H1 (cell line): Measurements from ENCODE around the gene VAMP4. TPM values are rescaled to one million over a fixed set of nuclear protein-coding genes. Genes with fewer than 3 reads are reported as not detected.

Experiments
- CTCF ChIA-PET: fragments of 300-600 bp; sonication (Branson Sonifier 250); formaldehyde crosslinking; loops from one replicate; lab custom pipeline; 2021; ENCODE audit not compliant: partially characterized antibody; lab: Charles Lee
- POLR2A ChIA-PET: fragments of 300-600 bp; sonication (Branson Sonifier 250); formaldehyde crosslinking; loops from one replicate; lab custom pipeline; 2021; ENCODE audit warnings: inconsistent platforms; ENCODE audit not compliant: partially characterized antibody; lab: Charles Lee
- DNase-seq, 2 experiments: peaks; one replicate each; pipeline versions ENCODE4 v3.0.0 to v3.0.0-alpha.2; 2010 to 2022; ENCODE audit warnings: low spot score in 2 of 2, low read depth in 1 of 2, mixed read lengths in 1 of 2
- FAIRE-seq: peaks from 2 replicates; lab custom pipeline; 2011; peaks lifted over from hg19 to GRCh38; lab: Jason Lieb, UNC
- H2AFZ ChIP-seq: 2 replicates; pipeline ENCODE4 v1.8.1; 2012; ENCODE audit warnings: low read length, inconsistent platforms
- H2AK5ac ChIP-seq: 2 replicates; pipeline ENCODE4 v1.6.1; 2013; ENCODE audit warnings: low read depth, low read length
- H2BK120ac ChIP-seq: replicated peaks from 2 replicates; pipeline ENCODE3; 2013; ENCODE audit warnings: low read depth, low read length, inconsistent platforms
- H2BK12ac ChIP-seq: 2 replicates; pipeline ENCODE4 v1.6.1; 2013; ENCODE audit warnings: low read depth, low read length
- H2BK15ac ChIP-seq: 2 replicates; pipeline ENCODE4 v1.6.1; 2013; ENCODE audit warnings: low read length
- H2BK20ac ChIP-seq: 2 replicates; pipeline ENCODE4 v1.6.1; 2013; ENCODE audit warnings: low read length
- H2BK5ac ChIP-seq: 2 replicates; pipeline ENCODE4 v1.6.1; 2013; ENCODE audit warnings: low read depth, low read length
- H3K14ac ChIP-seq: 2 replicates; pipeline ENCODE4 v1.6.1; 2013; ENCODE audit warnings: inconsistent platforms; ENCODE audit not compliant: insufficient read length
- H3K18ac ChIP-seq: 2 replicates; pipeline ENCODE4 v1.6.1; 2013; ENCODE audit warnings: low read length; ENCODE audit errors: extremely low read depth
- H3K23ac ChIP-seq: 2 replicates; pipeline ENCODE4 v1.6.1; 2013; ENCODE audit warnings: inconsistent platforms; ENCODE audit not compliant: insufficient read length
- H3K23me2 ChIP-seq: 2 replicates; pipeline ENCODE4 v1.6.1; 2013; ENCODE audit warnings: low read depth, low read length
- H3K27ac ChIP-seq: 2 replicates; pipeline ENCODE4 v1.6.1; 2011; ENCODE audit warnings: low read depth, low read length, inconsistent platforms
- H3K27me3 ChIP-seq, 4 experiments: replicated peaks in 1 of 4; 1 replicate in 1 of 4; 2 replicates in 3 of 4; pipeline versions ENCODE4 v1.6.1 to v1.8.1; 2011 to 2013; ENCODE audit warnings: low read length in 3 of 4, mild to moderate bottlenecking in 3 of 4, inconsistent platforms in 2 of 4, mixed read lengths in 2 of 4, moderate library complexity in 1 of 4; ENCODE audit not compliant: control insufficient read depth in 3 of 4, insufficient read depth in 3 of 4; ENCODE audit errors: extremely low read depth in 1 of 4
- H3K36me3 ChIP-seq, 4 experiments: 2 replicates each; pipeline versions ENCODE4 v1.6.1 to v1.8.1; 2011 to 2013; ENCODE audit warnings: mild to moderate bottlenecking in 4 of 4, low read length in 3 of 4, moderate library complexity in 2 of 4, control low read depth in 1 of 4, inconsistent platforms in 1 of 4; ENCODE audit not compliant: insufficient read depth in 4 of 4, control insufficient read depth in 2 of 4
- H3K4ac ChIP-seq: replicated peaks from 2 replicates; pipeline ENCODE3; 2013; ENCODE audit warnings: low read length, low read depth, mixed read lengths, inconsistent platforms; ENCODE audit not compliant: insufficient read length
- H3K4me1 ChIP-seq, 4 experiments: replicated peaks in 1 of 4; 1 replicate in 1 of 4; 2 replicates in 3 of 4; pipeline versions ENCODE4 v1.6.1 to v1.8.1; 2011 to 2013; ENCODE audit warnings: low read length in 3 of 4, inconsistent platforms in 2 of 4, mixed read lengths in 1 of 4; ENCODE audit not compliant: insufficient read depth in 4 of 4, control insufficient read depth in 3 of 4
- H3K4me2 ChIP-seq, 2 experiments: 2 replicates each; pipeline versions ENCODE4 v1.6.1 to v1.8.1; 2011 to 2013; ENCODE audit warnings: low read depth in 2 of 2, low read length in 2 of 2, control low read depth in 1 of 2, inconsistent platforms in 1 of 2, mild to moderate bottlenecking in 1 of 2; ENCODE audit not compliant: insufficient read depth in 1 of 2
- H3K4me3 ChIP-seq, 4 experiments: fragments of 200-600, 300-600 bp in 1 of 4; sonication (generic), shearing (Covaris generic), sonication (Bioruptor Twin) in 1 of 4; 2 replicates each; pipeline versions ENCODE4 v1.5.1 to v1.8.1; 2011 to 2016; ENCODE audit warnings: low read length in 4 of 4, low read depth in 3 of 4, control low read depth in 2 of 4, inconsistent platforms in 2 of 4, mild to moderate bottlenecking in 2 of 4, mixed read lengths in 1 of 4, moderate library complexity in 1 of 4; ENCODE audit not compliant: insufficient read depth in 2 of 4; ENCODE audit errors: extremely low read depth in 1 of 4
- H3K56ac ChIP-seq: replicated peaks from 2 replicates; pipeline ENCODE3; 2013; ENCODE audit warnings: low read depth, mild to moderate bottlenecking, mixed read lengths, low read length, inconsistent platforms; ENCODE audit not compliant: insufficient read length
- H3K79me1 ChIP-seq: 2 replicates; pipeline ENCODE4 v1.6.1; 2013; ENCODE audit warnings: low read depth, low read length, control low read depth
- H3K79me2 ChIP-seq, 2 experiments: 2 replicates each; pipeline versions ENCODE4 v1.6.1 to v1.8.1; 2012 to 2013; ENCODE audit warnings: low read length in 2 of 2, mild to moderate bottlenecking in 2 of 2, inconsistent platforms in 1 of 2; ENCODE audit not compliant: insufficient read depth in 2 of 2, control insufficient read depth in 1 of 2
- H3K9ac ChIP-seq, 4 experiments: replicated peaks in 1 of 4; 1 replicate in 1 of 4; 2 replicates in 3 of 4; pipeline versions ENCODE4 v1.6.1 to v1.8.1; 2011 to 2013; ENCODE audit warnings: low read depth in 3 of 4, low read length in 3 of 4, control low read depth in 2 of 4, mild to moderate bottlenecking in 2 of 4, moderate library complexity in 2 of 4, inconsistent platforms in 1 of 4; ENCODE audit errors: extremely low read depth in 1 of 4
- H3K9me3 ChIP-seq, 2 experiments: 2 replicates each; pipeline versions ENCODE4 v1.6.1 to v1.8.1; 2012 to 2013; ENCODE audit warnings: mild to moderate bottlenecking in 2 of 2, moderate library complexity in 2 of 2, control low read depth in 1 of 2, inconsistent platforms in 1 of 2, low read depth in 1 of 2, low read length in 1 of 2, mixed read lengths in 1 of 2; ENCODE audit not compliant: insufficient read depth in 2 of 2
- H4K20me1 ChIP-seq, 2 experiments: replicated peaks in 1 of 2; 2 replicates each; pipeline versions ENCODE3 to v1.8.1; 2011 to 2013; ENCODE audit warnings: inconsistent platforms in 2 of 2, low read length in 2 of 2, mild to moderate bottlenecking in 1 of 2; ENCODE audit not compliant: insufficient read depth in 2 of 2, control insufficient read depth in 1 of 2
- H4K5ac ChIP-seq: 2 replicates; pipeline ENCODE4 v1.6.1; 2013; ENCODE audit warnings: low read length, low read depth, mixed read lengths, inconsistent platforms; ENCODE audit not compliant: insufficient read length
- H4K8ac ChIP-seq: 2 replicates; pipeline ENCODE4 v1.8.0; 2013; ENCODE audit warnings: mild to moderate bottlenecking, moderate library complexity, low read length, inconsistent platforms; ENCODE audit not compliant: insufficient read depth; ENCODE audit errors: extremely low read depth
- H4K91ac ChIP-seq: replicated peaks from 2 replicates; pipeline ENCODE3; 2013; ENCODE audit warnings: low read length, mixed read lengths, inconsistent platforms; ENCODE audit not compliant: insufficient read length
- SUZ12 ChIP-seq: fragments of 200-600 bp; sonication (generic); IDR thresholded peaks from 2 replicates; pipeline ENCODE4 v1.6.1; 2012; ENCODE audit warnings: mild to moderate bottlenecking, inconsistent platforms, low read length, moderate library complexity, mixed read lengths
- WGBS, 2 experiments: shearing (Covaris generic) in 1 of 2; methylation state at CpG; one replicate each; pipeline versions ENCODE4 v1.1.6 to v1.1.7; 2013 to 2015; ENCODE audit warnings: low lambda C conversion rate in 2 of 2, mixed read lengths in 2 of 2, inconsistent platforms in 1 of 2, low coverage in 1 of 2, missing lambda C conversion rate in 1 of 2; ENCODE audit not compliant: insufficient replicate concordance in 2 of 2, insufficient coverage in 1 of 2, insufficient read length in 1 of 2; ENCODE audit errors: extremely low coverage in 1 of 2, missing lambda C conversion rate in 1 of 2; 5-methylcytosine and 5-hydroxymethylcytosine counted together
- long read RNA-seq, 2 experiments: library from RNA in 1 of 2; library from capped mRNA in 1 of 2; stranded (forward); transcript quantifications; one replicate each; pipeline ENCODE4 v2.0.0, GENCODE V29; 2021; ENCODE audit warnings: inconsistent platforms in 1 of 2
- polyA minus RNA-seq, 3 experiments: library from RNA; depleted of rRNA, polyadenylated mRNA; stranded (reverse); fragments of >200 nt; gene quantifications; 1 replicate in 2 of 3; 2 replicates in 1 of 3; pipeline ENCODE4 v1.2.3, GENCODE V29; 2011
- polyA plus RNA-seq, 7 experiments: library from polyadenylated mRNA; depleted of rRNA in 3 of 7; stranded (reverse) in 5 of 7; unstranded in 2 of 7; fragments of >200 nt in 5 of 7; fragments of 200-250 nt in 2 of 7; gene quantifications; 1 replicate in 5 of 7; 2 replicates in 1 of 7; 4 replicates in 1 of 7; pipeline versions ENCODE4 v1.2.1 to v1.2.3, GENCODE V29; 2011 to 2013; ENCODE audit warnings: missing spikeins in 2 of 7, mixed read lengths in 2 of 7
- total RNA-seq: library from RNA; stranded (reverse); fragmentation: NEBNext Ultra II Directional; extraction: Animal tissue kit (Norgen Biotek cat#: 25700); gene quantifications from 2 replicates; pipeline ENCODE4 v1.2.1, GENCODE V29; 2021

VAMP4 gene, protein sequence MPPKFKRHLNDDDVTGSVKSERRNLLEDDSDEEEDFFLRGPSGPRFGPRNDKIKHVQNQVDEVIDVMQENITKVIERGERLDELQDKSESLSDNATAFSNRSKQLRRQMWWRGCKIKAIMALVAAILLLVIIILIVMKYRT
- total RNA-seq (12.4 and 13.9 TPM in 2 replicates), polyA plus RNA-seq (2011; rRNA removed) (0.99 and 1.6 TPM in 2 replicates), polyA minus RNA-seq (2011; rRNA and poly(A)+ RNA removed) (1.6 and 2.2 TPM in 2 replicates)
- 3.5 TPM for polyA plus RNA-seq (2011; cell fraction: cytosol; rRNA removed)
- 1.4 TPM for polyA plus RNA-seq (2011; cell fraction: nucleus; rRNA removed)
- 3.9 to 8.6 TPM (median 4.4 TPM) in 4 replicates for polyA plus RNA-seq (2012, experiment 1 of 2)
- 4.2 TPM for polyA plus RNA-seq (2012, experiment 2 of 2)
- 6.5 TPM for polyA plus RNA-seq (2013, experiment 1 of 2)
- polyA plus RNA-seq (2013, experiment 2 of 2): 6.2 TPM
- 8.7 TPM for polyA minus RNA-seq (2011; cell fraction: cytosol; rRNA and poly(A)+ RNA removed)
- 3.8 TPM for polyA minus RNA-seq (2011; cell fraction: nucleus; rRNA and poly(A)+ RNA removed)
- long read RNA-seq, experiment 1, full-length matches to known transcripts: 4 of 14 reads
- long read RNA-seq, experiment 1, partial matches to known transcripts: 3 of 14 reads
- long read RNA-seq, experiment 1, other reads (novel, unspliced or antisense): 7 of 14 reads
- long read RNA-seq, experiment 2, full-length matches to known transcripts: 5 of 7 reads
- long read RNA-seq, experiment 2, partial matches to known transcripts: 0 of 7 reads
- long read RNA-seq, experiment 2, other reads (novel, unspliced or antisense): 2 of 7 reads

DNA sequence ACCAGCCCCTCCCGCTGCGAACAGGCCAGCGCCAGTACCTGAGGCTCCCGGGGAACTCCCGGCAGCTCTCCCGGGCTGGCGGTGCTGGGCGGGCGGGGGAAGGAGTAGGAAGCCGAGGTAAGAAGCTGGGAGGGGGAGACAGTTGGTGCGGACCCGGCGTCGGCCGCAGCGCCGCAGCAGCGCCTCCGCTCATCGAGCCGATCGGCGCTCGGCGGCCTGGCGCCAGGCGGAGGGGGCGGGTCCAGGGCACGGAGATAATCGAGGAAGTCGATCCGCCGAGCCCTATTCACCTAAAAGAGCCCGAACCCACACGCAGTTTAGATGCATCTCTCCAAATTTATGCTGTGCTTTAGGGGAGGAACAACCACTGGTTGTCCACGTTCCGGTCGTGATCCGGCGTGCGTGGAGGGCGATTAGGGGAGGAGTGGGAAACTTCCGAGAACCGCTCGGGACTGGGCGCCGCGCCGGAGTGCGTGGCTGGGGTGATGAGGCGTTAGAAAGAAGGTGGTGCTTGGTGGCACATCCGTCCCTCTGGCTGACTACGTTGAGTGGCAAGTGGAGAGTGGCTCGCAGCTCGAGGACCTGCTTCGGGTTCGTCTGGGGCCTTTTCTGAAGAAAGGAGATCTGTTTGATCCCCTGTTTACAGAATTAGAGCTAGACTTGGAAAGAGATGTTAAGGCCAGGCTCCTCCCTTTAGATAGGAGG lies at the start of gene VAMP4:
TSS of gene VAMP4 (minus strand) at position 194 of the 705 bp plus-strand sequence. CDS start 3,651 bp downstream, outside the sequence.
- peak within 1 kb of the TSS; percentile 98 for H3K18ac ChIP-seq
- peak within 1 kb of the TSS; percentile 92 for H2BK5ac ChIP-seq
- peak within 1 kb of the TSS; percentile 100 for H4K5ac ChIP-seq
- H2BK15ac ChIP-seq: no peak within 1 kb of the TSS
- peaks cover 0 to 2% (median 0%) of the 10 kb centered on the region in 4 experiments; a peak in 2 of 8 replicates for H3K36me3 ChIP-seq
- H4K20me1 ChIP-seq: no peaks in the 10 kb centered on the region
- H2BK20ac ChIP-seq: no peak within 1 kb of the TSS
- peaks cover 5% of the 10 kb centered on the region for H3K23me2 ChIP-seq
- H3K14ac ChIP-seq: no peak within 1 kb of the TSS
- H2BK120ac ChIP-seq: peak within 1 kb of the TSS; percentile 75
- POLR2A ChIA-PET: interaction anchor here (0.6 to 3.8 kb wide), 8 partner anchors 12 to 445 kb away, joined by 3 to 13 read pairs (median 4); no protein-coding TSS in a partner anchor
- peak within 1 kb of the TSS; percentile 45 to 100 for H3K4me2 ChIP-seq
- H4K91ac ChIP-seq: peak within 1 kb of the TSS; percentile 97
- DNase-seq: peak; percentile 75 to 89
- peaks cover 0 to 10% of the 10 kb centered on the region in 2 experiments; a peak in 1 of 4 replicates for H3K79me2 ChIP-seq
- H3K79me1 ChIP-seq: no peaks in the 10 kb centered on the region
- H3K4me3 ChIP-seq: peak within 1 kb of the TSS; percentile 96 to 100 (median 98)
- no peaks in the 10 kb centered on the region for H3K27me3 ChIP-seq
- peak within 1 kb of the TSS; percentile 93 for H4K8ac ChIP-seq
- peak within 1 kb of the TSS; percentile 82 for H3K4ac ChIP-seq
- H3K9ac ChIP-seq: peak within 1 kb of the TSS; percentile 80 to 95 (median 84)
- H3K56ac ChIP-seq: peak within 1 kb of the TSS; percentile 91
- no peaks in the 10 kb centered on the region for H3K9me3 ChIP-seq
- H2AFZ ChIP-seq: peak within 1 kb of the TSS; percentile 100
- H3K4me1 ChIP-seq: peaks cover 0 to 6% (median 1%) of the 10 kb centered on the region in 4 experiments; a peak in 3 of 7 replicates
- peak within 1 kb of the TSS; percentile 55; the same call in 1 of the 2 replicates for H3K27ac ChIP-seq
- H2BK12ac ChIP-seq: peak within 1 kb of the TSS; percentile 72; the same call in 1 of the 2 replicates
- H2AK5ac ChIP-seq: no peak within 1 kb of the TSS
- CTCF ChIA-PET: interaction anchor here (0.7 to 2.7 kb wide), 10 partner anchors 10 to 131 kb away, joined by 3 to 18 read pairs (median 5); no protein-coding TSS in a partner anchor
- H3K23ac ChIP-seq: no peak within 1 kb of the TSS
- 0% methylated on average over 47 of the region's 57 CpGs; no CpG with 5 or more reads in 1 of the 2 experiments for WGBS, 2 experiments
- no peak for FAIRE-seq
- TF ChIP-seq SUZ12: no peak
